ENCODE results near the gene KCNC1. TPM values are rescaled to one million over a fixed set of nuclear protein-coding genes. Genes with fewer than 3 reads are reported as not detected.

Gene KCNC1
- total and polyA plus RNA-seq, 2 of the 4 experiments (the other 2 are of a cell fraction), result 0.03 TPM; not detected in 1

DNA sequence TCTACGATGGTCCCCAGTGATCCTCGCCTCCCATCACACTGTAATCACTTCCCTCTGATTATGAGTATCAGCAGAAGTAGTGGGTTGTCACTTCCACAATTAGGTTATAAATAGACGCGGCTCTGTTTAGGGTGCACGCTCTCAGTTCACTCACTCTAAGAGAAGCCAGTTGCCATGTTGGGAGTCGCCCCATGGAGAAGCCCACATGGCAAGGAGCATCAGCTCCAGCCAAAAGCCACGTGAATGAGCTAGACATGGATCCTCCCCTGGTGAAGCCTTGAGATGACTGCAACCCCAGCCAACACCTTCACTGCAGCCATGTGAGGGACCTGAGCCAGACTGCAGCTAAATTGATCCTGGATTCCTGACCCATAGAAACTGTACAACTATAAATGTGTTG lies 41.6 kb upstream of the KCNC1 start:
- no peak overlapping the region for H3K14ac ChIP-seq (replicated peaks; ENCODE audit: low read depth, low read length)
- ChIA-PET CTCF (interaction anchor here (1.5 kb wide), 1 partner anchor 95 kb away, joined by 3 read pairs; no protein-coding TSS in a partner anchor), POLR2A (ENCODE audit: unreplicated experiment) (no interaction called here)
- no peak overlapping the region for H2AFZ ChIP-seq (replicated peaks; ENCODE audit: low read length, poor library complexity)
- no peak overlapping the region for H4K8ac ChIP-seq (ENCODE audit: low read depth in 2 of 2, low read length in 2 of 2)
- H3K27ac ChIP-seq (ENCODE audit: insufficient read depth, low read length), result no peak overlapping the region
- no peak overlapping the region for H4K91ac ChIP-seq (ENCODE audit: insufficient read depth, low read depth, low read length)
- no peak overlapping the region for H3K9ac ChIP-seq (ENCODE audit: low read depth, low read length)
- H3K9me3 ChIP-seq (ENCODE audit: control insufficient read depth, insufficient read depth, low read length), result no peaks in the 10 kb centered on the region
- intact Hi-C loops (cut with micrococcal nuclease) (loop anchor here (10.0 kb wide), 1 partner anchor 1132 kb away; no protein-coding TSS in a partner anchor), dilution Hi-C loops (cut with HindIII; ENCODE audit: low sequenced_read_pairs, unreplicated experiment) (no loop called here), in situ Hi-C loops (cut with MboI; ENCODE audit: low sequenced_read_pairs) (no loop called here)
- H3K36me3 ChIP-seq (ENCODE audit: control insufficient read depth, insufficient read depth, low read length), result no peaks in the 10 kb centered on the region
- no peak overlapping the region for H2BK120ac ChIP-seq (ENCODE audit: low read depth, low read length)
- TF ChIP-seq FOS (IDR thresholded peaks at IDR 0.05; ENCODE audit: low read depth, low read length) (no peak), SMC3 (IDR thresholded peaks at IDR 0.05; ENCODE audit: low read depth, low read length) (no peak), RFX5 (IDR thresholded peaks at IDR 0.05; ENCODE audit: low read depth, low read length) (no peak), MAFK (IDR thresholded peaks at IDR 0.05; ENCODE audit: low read depth, low read length) (no peak), BHLHE40 (IDR thresholded peaks at IDR 0.05; ENCODE audit: low read depth, low read length) (no peak), MXI1 (IDR thresholded peaks at IDR 0.05; ENCODE audit: borderline replicate concordance, low read depth, low read length) (no peak), RAD21 (IDR thresholded peaks at IDR 0.05; ENCODE audit: low read length) (no peak), MAZ (IDR thresholded peaks at IDR 0.05; ENCODE audit: borderline replicate concordance, low read depth, low read length) (no peak), POLR2A (IDR thresholded peaks at IDR 0.05; ENCODE audit: low read depth, low read length) (no peak), NFE2L2 (IDR thresholded peaks at IDR 0.05; ENCODE audit: low read depth, low read length) (no peak), CEBPB (IDR thresholded peaks at IDR 0.05; ENCODE audit: low read depth, low read length) (no peak), RCOR1 (IDR thresholded peaks at IDR 0.05; ENCODE audit: insufficient replicate concordance, low read length) (no peak), CHD1 (IDR thresholded peaks at IDR 0.05; ENCODE audit: low read depth, low read length) (no peak)
- TF ChIP-seq, protein P1, sequence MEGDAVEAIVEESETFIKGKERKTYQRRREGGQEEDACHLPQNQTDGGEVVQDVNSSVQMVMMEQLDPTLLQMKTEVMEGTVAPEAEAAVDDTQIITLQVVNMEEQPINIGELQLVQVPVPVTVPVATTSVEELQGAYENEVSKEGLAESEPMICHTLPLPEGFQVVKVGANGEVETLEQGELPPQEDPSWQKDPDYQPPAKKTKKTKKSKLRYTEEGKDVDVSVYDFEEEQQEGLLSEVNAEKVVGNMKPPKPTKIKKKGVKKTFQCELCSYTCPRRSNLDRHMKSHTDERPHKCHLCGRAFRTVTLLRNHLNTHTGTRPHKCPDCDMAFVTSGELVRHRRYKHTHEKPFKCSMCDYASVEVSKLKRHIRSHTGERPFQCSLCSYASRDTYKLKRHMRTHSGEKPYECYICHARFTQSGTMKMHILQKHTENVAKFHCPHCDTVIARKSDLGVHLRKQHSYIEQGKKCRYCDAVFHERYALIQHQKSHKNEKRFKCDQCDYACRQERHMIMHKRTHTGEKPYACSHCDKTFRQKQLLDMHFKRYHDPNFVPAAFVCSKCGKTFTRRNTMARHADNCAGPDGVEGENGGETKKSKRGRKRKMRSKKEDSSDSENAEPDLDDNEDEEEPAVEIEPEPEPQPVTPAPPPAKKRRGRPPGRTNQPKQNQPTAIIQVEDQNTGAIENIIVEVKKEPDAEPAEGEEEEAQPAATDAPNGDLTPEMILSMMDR (conservative IDR thresholded peaks at IDR 0.05; ENCODE audit: low read depth, low read length), result no peak
- TF ChIP-seq, protein P2, sequence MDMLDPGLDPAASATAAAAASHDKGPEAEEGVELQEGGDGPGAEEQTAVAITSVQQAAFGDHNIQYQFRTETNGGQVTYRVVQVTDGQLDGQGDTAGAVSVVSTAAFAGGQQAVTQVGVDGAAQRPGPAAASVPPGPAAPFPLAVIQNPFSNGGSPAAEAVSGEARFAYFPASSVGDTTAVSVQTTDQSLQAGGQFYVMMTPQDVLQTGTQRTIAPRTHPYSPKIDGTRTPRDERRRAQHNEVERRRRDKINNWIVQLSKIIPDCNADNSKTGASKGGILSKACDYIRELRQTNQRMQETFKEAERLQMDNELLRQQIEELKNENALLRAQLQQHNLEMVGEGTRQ (IDR thresholded peaks at IDR 0.05; ENCODE audit: low read depth, low read length), result no peak
- TF ChIP-seq, protein P3, sequence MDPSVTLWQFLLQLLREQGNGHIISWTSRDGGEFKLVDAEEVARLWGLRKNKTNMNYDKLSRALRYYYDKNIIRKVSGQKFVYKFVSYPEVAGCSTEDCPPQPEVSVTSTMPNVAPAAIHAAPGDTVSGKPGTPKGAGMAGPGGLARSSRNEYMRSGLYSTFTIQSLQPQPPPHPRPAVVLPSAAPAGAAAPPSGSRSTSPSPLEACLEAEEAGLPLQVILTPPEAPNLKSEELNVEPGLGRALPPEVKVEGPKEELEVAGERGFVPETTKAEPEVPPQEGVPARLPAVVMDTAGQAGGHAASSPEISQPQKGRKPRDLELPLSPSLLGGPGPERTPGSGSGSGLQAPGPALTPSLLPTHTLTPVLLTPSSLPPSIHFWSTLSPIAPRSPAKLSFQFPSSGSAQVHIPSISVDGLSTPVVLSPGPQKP (IDR thresholded peaks at IDR 0.05; ENCODE audit: borderline replicate concordance, low read depth, low read length), result no peak
- H2AK5ac ChIP-seq (ENCODE audit: low read depth, low read length), result no peak overlapping the region
- DNase-seq (no peak), ATAC-seq (ENCODE audit: low read depth) (no peak)
- H4K5ac ChIP-seq (ENCODE audit: low read depth, low read length), result no peak overlapping the region
- H2AK9ac ChIP-seq (replicated peaks; ENCODE audit: low read depth, low read length, poor library complexity), result no peak overlapping the region
- H3K4me1 ChIP-seq (ENCODE audit: control insufficient read depth, insufficient read depth, low read length), result no peaks in the 10 kb centered on the region
- H4K20me1 ChIP-seq (ENCODE audit: insufficient read depth, low read length), result no peaks in the 10 kb centered on the region
- no peak overlapping the region for H3K56ac ChIP-seq (ENCODE audit: extremely low read depth, insufficient read depth, low read length)
- H2BK20ac ChIP-seq (ENCODE audit: low read depth, low read length), result no peak overlapping the region
- no peak overlapping the region for H3K4me3 ChIP-seq (ENCODE audit: insufficient read depth, low read depth, low read length)
- H3K27me3 ChIP-seq (ENCODE audit: control insufficient read depth, insufficient read depth, low read length), result peaks cover 43% of the 10 kb centered on the region
- H3K4me2 ChIP-seq (ENCODE audit: low read depth, low read length), result no peak overlapping the region
- no peak overlapping the region for H3K4ac ChIP-seq (ENCODE audit: low read depth, low read length)
- BruUV-seq (replicated peaks), result no TSS peak
- no peak overlapping the region for H2BK15ac ChIP-seq (ENCODE audit: low read depth, low read length)
- no peak overlapping the region for H3K23ac ChIP-seq (ENCODE audit: low read depth, low read length)
- H2BK5ac ChIP-seq (ENCODE audit: low read depth, low read length, poor library complexity, severe bottlenecking), result no peak overlapping the region
- no peaks in the 10 kb centered on the region for H3K9me1 ChIP-seq (ENCODE audit: insufficient read depth, low read length)
- H3K79me1 ChIP-seq (ENCODE audit: low read depth in 1 of 2, low read length in 2 of 2), result no peaks in the 10 kb centered on the region
- 100% methylated on average over 2 of the region's 7 CpGs; no CpG with 5 or more reads in 1 of the 2 experiments for WGBS, 2 experiments (ENCODE audit: extremely low coverage in 2 of 2, insufficient read length in 1 of 2)
- H3K18ac ChIP-seq (ENCODE audit: low read depth, low read length), result no peak overlapping the region
